ENCODE data around the gene TUBA1C.

GRCh38 chr12:49264873-49265792 is at the start of gene TUBA1C:
- peak; percentile 87 to 93 for TF ChIP-seq POLR2AphosphoS5 (IDR thresholded peaks at IDR 0.05)
- TF ChIP-seq, protein P1, sequence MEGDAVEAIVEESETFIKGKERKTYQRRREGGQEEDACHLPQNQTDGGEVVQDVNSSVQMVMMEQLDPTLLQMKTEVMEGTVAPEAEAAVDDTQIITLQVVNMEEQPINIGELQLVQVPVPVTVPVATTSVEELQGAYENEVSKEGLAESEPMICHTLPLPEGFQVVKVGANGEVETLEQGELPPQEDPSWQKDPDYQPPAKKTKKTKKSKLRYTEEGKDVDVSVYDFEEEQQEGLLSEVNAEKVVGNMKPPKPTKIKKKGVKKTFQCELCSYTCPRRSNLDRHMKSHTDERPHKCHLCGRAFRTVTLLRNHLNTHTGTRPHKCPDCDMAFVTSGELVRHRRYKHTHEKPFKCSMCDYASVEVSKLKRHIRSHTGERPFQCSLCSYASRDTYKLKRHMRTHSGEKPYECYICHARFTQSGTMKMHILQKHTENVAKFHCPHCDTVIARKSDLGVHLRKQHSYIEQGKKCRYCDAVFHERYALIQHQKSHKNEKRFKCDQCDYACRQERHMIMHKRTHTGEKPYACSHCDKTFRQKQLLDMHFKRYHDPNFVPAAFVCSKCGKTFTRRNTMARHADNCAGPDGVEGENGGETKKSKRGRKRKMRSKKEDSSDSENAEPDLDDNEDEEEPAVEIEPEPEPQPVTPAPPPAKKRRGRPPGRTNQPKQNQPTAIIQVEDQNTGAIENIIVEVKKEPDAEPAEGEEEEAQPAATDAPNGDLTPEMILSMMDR (IDR thresholded peaks at IDR 0.05), result peak in 1 of 3 experiments; percentile 5
